HepG2 (cell line): ENCODE measurements around the gene AFDN. TPM values are rescaled to one million over a fixed set of nuclear protein-coding genes. Genes with fewer than 3 reads are reported as not detected.

ENCODE experiments used
- CC2D1A ChIP-seq: sonication (generic); formaldehyde crosslinking; IDR thresholded peaks from 2 replicates; pipeline ENCODE4 v1.8.1; 2023; ENCODE audit warnings: mild to moderate bottlenecking, missing genetic modification reagents
- ELF4 ChIP-seq: sonication (generic); formaldehyde crosslinking; IDR thresholded peaks from 2 replicates; pipeline ENCODE4 v1.5.0; 2020; ENCODE audit warnings: missing genetic modification reagents, mild to moderate bottlenecking, moderate library complexity, borderline replicate concordance
- HDAC2 ChIP-seq: sonication (generic); formaldehyde crosslinking; IDR thresholded peaks from 2 replicates; pipeline ENCODE4 v1.4.0; 2020; ENCODE audit warnings: missing genetic modification reagents
- KLF13 ChIP-seq: sonication (generic); formaldehyde crosslinking; IDR thresholded peaks from 2 replicates; pipeline ENCODE4 v1.4.0; 2020; ENCODE audit warnings: mild to moderate bottlenecking, missing genetic modification reagents
- MED13 ChIP-seq: sonication (generic); formaldehyde crosslinking; IDR thresholded peaks from 2 replicates; pipeline ENCODE4 v1.5.0; 2020; ENCODE audit warnings: missing genetic modification reagents
- PCBP1 ChIP-seq: fragments of 200-400 bp; formaldehyde crosslinking; IDR thresholded peaks from 2 replicates; pipeline ENCODE4 v1.6.1; 2017; ENCODE audit warnings: mild to moderate bottlenecking, low read depth, low read length, borderline replicate concordance
- POLR2AphosphoS5 ChIP-seq: IDR thresholded peaks from 2 replicates; pipeline ENCODE4 v1.6.1; 2012; ENCODE audit warnings: low read depth, low read length
- RNF219 ChIP-seq: sonication (generic); formaldehyde crosslinking; IDR thresholded peaks from 2 replicates; pipeline ENCODE4 v1.5.0; 2020; ENCODE audit warnings: mild to moderate bottlenecking, missing genetic modification reagents
- SNAI1 ChIP-seq: sonication (generic); formaldehyde crosslinking; IDR thresholded peaks from 2 replicates; pipeline ENCODE4 v1.5.0; 2020; ENCODE audit warnings: mild to moderate bottlenecking, missing genetic modification reagents, borderline replicate concordance
- ZFP62 ChIP-seq: sonication (generic); formaldehyde crosslinking; IDR thresholded peaks from 2 replicates; pipeline ENCODE4 v1.4.0; 2020; ENCODE audit warnings: missing genetic modification reagents
- ZHX2 ChIP-seq, 2 experiments: sonication (generic) in 1 of 2; formaldehyde crosslinking in 1 of 2; IDR thresholded peaks; 2 replicates each; pipeline versions ENCODE4 v1.6.1 to v1.9.0; 2014 to 2022; ENCODE audit warnings: antibody characterized with exemption in 1 of 2, borderline replicate concordance in 1 of 2, inconsistent platforms in 1 of 2, low read depth in 1 of 2, missing genetic modification reagents in 1 of 2
- ZKSCAN1 ChIP-seq: fragments of 150-350 bp; IDR thresholded peaks from 2 replicates; pipeline ENCODE4 v1.6.1; 2014; ENCODE audit warnings: low read length
- ZNF224 ChIP-seq: sonication (generic); formaldehyde crosslinking; IDR thresholded peaks from 2 replicates; pipeline ENCODE4 v1.5.0; 2020; ENCODE audit warnings: mild to moderate bottlenecking, missing genetic modification reagents
- ZNF484 ChIP-seq: sonication (generic); formaldehyde crosslinking; IDR thresholded peaks from 2 replicates; pipeline ENCODE4 v1.5.1; 2020; ENCODE audit warnings: mild to moderate bottlenecking, low read depth, missing genetic modification reagents, borderline replicate concordance
- ZNF746 ChIP-seq: sonication (generic); formaldehyde crosslinking; IDR thresholded peaks from 2 replicates; pipeline ENCODE4 v1.8.0; 2022; ENCODE audit warnings: mild to moderate bottlenecking, missing genetic modification reagents
- polyA plus RNA-seq, 8 experiments: library from polyadenylated mRNA; depleted of rRNA in 3 of 8; stranded (reverse) in 7 of 8; unstranded in 1 of 8; fragments of >200 nt; fragmentation: Illumina TruSeq in 4 of 8; extraction: Trizol in 4 of 8; gene quantifications; 2 replicates each; pipeline versions ENCODE4 v1.2.1 to v1.2.3, GENCODE V29; 2011 to 2016; ENCODE audit warnings: low read depth in 4 of 8, missing spikeins in 1 of 8, mixed read lengths in 1 of 8; ENCODE audit not compliant: insufficient read depth in 1 of 8
- total RNA-seq, 5 experiments: library from RNA; depleted of rRNA; stranded (reverse); fragments of >200 nt; fragmentation: Illumina TruSeq; extraction: Trizol; gene quantifications; 2 replicates each; pipeline ENCODE4 v1.2.3, GENCODE V29; 2016; ENCODE audit warnings: low read depth in 1 of 5
- TF ChIP-seq, protein P1 (sequence below): IDR thresholded peaks from 2 replicates; pipeline ENCODE4 v1.6.1; 2012; ENCODE audit warnings: low read depth, low read length, improper control_type of control experiment

Gene AFDN
- total and polyA plus RNA-seq, 2 of the 13 experiments (the other 11 are each of a cell fraction or from before 2014, with no cell fraction given) = 136 to 151 TPM

GRCh38 chr6:167806061-167806700, 20.5 kb upstream of the AFDN start (continued):
- TF ChIP-seq ELF4 (CRISPR knock-in tag) (no peak), ZKSCAN1 (no peak), HDAC2 (CRISPR knock-in tag) (peak; percentile 95), MED13 (CRISPR knock-in tag) (peak; percentile 79; the same call in 1 of the 2 replicates), RNF219 (CRISPR knock-in tag) (0 out of 2 replicates have a peak, but pooled peaks have one; percentile 19), ZFP62 (CRISPR knock-in tag) (no peak), ZNF484 (CRISPR knock-in tag) (no peak), ZNF746 (no peak), PCBP1 (no peak), ZHX2 (IDR thresholded peaks at IDR 0.05; ENCODE audit: low read depth) (no peak), ZHX2 (CRISPR knock-in tag; IDR thresholded peaks at IDR 0.05; ENCODE audit: borderline replicate concordance) (no peak), SNAI1 (CRISPR knock-in tag) (0 out of 2 replicates have a peak, but pooled peaks have one; percentile 70), POLR2AphosphoS5 (no peak), ZNF224 (CRISPR knock-in tag) (no peak), KLF13 (CRISPR knock-in tag) (no peak), CC2D1A (CRISPR knock-in tag) (no peak)
- TF ChIP-seq, protein P1, sequence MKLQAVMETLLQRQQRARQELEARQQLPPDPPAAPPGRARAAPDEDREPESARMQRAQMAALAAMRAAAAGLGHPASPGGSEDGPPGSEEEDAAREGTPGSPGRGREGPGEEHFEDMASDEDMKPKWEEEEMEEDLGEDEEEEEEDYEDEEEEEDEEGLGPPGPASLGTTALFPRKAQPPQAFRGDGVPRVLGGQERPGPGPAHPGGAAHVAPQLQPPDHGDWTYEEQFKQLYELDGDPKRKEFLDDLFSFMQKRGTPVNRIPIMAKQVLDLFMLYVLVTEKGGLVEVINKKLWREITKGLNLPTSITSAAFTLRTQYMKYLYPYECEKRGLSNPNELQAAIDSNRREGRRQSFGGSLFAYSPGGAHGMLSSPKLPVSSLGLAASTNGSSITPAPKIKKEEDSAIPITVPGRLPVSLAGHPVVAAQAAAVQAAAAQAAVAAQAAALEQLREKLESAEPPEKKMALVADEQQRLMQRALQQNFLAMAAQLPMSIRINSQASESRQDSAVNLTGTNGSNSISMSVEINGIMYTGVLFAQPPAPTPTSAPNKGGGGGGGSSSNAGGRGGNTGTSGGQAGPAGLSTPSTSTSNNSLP = no peak
